HFFc6 (cell line): Measurements from ENCODE around the gene CALN1. TPM values are rescaled to one million over a fixed set of nuclear protein-coding genes. Genes with fewer than 3 reads are reported as not detected.

Source experiments
- DNase-seq: peaks from one replicate; pipeline ENCODE4 v3.0.0-alpha.2; 2018
- H3K27ac Mint-ChIP-seq: 2 replicates; pipeline ENCODE4 v1.8.0; 2020; ENCODE audit warnings: mild to moderate bottlenecking, mixed read lengths
- H3K27me3 Mint-ChIP-seq: 2 replicates; pipeline ENCODE4 v1.8.0; 2021; ENCODE audit warnings: mild to moderate bottlenecking, moderate library complexity, mixed read lengths; ENCODE audit not compliant: insufficient read depth
- H3K36me3 Mint-ChIP-seq: 2 replicates; pipeline ENCODE4 v1.8.0; 2021; ENCODE audit warnings: low read depth, mixed read lengths
- H3K4me1 Mint-ChIP-seq: 2 replicates; pipeline ENCODE4 v1.8.0; 2020; ENCODE audit warnings: low read depth, mixed read lengths
- H3K4me3 Mint-ChIP-seq: 2 replicates; pipeline ENCODE4 v1.8.0; 2020; ENCODE audit warnings: mild to moderate bottlenecking, moderate library complexity, mixed read lengths
- H3K9me3 Mint-ChIP-seq: 2 replicates; pipeline ENCODE4 v1.8.0; 2020; ENCODE audit warnings: mild to moderate bottlenecking, mixed read lengths
- CTCF ChIP-seq: fragments of 200-600 bp; sonication (generic); IDR thresholded peaks from 2 replicates; pipeline ENCODE4 v1.5.0; 2021; ENCODE audit warnings: antibody characterized with exemption, mild to moderate bottlenecking
- total RNA-seq, 6 experiments: library from RNA; stranded (reverse); fragmentation: NEBNext Ultra II Directional; extraction: Animal tissue kit (Norgen Biotek cat#: 25700); gene quantifications; 2 replicates in 1 of 6; 3 replicates in 5 of 6; pipeline ENCODE4 v1.2.3, GENCODE V29; 2021

The CALN1 gene
- total RNA-seq, 6 experiments from 2014 or later, result not detected

GRCh38 chr7:72326811-72327210 lies 85.3 kb downstream of the CALN1 start:
- H3K27me3 Mint-ChIP-seq, result no peaks in the 10 kb centered on the region; the same call in 1 of the 2 replicates
- DNase-seq, result no peak
- H3K4me3 Mint-ChIP-seq, result no peak overlapping the region
- H3K36me3 Mint-ChIP-seq, result no peaks in the 10 kb centered on the region
- no peak overlapping the region for H3K27ac Mint-ChIP-seq
- TF ChIP-seq CTCF, result no peak
- H3K4me1 Mint-ChIP-seq, result no peaks in the 10 kb centered on the region
- H3K9me3 Mint-ChIP-seq, result peaks cover 14% of the 10 kb centered on the region

DNA sequence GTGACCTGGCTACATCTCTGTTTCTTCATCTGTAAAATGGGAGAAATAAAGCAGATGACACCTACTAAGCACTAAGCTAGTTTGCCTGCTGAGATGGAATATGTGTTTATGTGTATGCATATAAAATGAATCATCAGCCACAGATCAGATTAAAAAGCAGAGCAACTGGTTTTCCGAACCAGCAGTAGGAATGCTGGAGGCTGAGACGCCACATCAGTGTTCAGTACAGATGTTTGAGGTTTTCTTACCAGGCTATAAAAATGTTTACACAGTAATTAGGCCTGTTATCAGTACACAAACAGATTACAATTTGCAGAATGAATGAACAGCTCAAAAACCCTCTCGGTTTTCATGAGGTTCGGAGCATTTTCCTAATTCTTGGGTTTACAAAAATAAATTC lies 85.8 kb downstream of the CALN1 start:
- no peak overlapping the region for H3K27ac Mint-ChIP-seq
- H3K27me3 Mint-ChIP-seq, result no peaks in the 10 kb centered on the region; the same call in 1 of the 2 replicates
- no peak for TF ChIP-seq CTCF

DNA sequence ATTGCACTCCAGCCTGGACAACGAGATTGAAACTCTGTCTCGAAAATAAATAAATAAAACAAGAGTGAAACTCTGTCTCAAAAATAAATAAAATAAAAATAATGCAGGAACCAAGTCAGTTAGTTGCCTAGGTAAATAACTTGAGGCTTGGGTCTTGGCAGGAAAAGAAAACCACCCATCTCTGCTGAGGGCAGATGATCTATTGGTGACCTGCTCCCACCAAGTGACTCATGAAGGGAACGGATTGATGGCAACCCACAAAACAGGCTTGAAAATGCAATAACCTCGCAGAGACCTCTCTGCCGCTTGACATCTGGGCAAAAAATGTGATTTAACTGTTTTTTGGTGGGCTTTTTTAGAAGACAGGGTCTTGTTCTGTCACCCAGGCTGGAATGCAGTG lies 86.6 kb downstream of the CALN1 start:
- Mint-ChIP-seq H3K27ac (no peak overlapping the region), H3K4me3 (no peak overlapping the region), H3K4me1 (no peaks in the 10 kb centered on the region), H3K27me3 (no peaks in the 10 kb centered on the region; the same call in 1 of the 2 replicates), H3K9me3 (peaks cover 20% of the 10 kb centered on the region), H3K36me3 (no peaks in the 10 kb centered on the region)
- DNase-seq, result no peak
- no peak for TF ChIP-seq CTCF

More for the DNA sequence above, 85.8 kb downstream of the CALN1 start:
- H3K36me3 Mint-ChIP-seq, result no peaks in the 10 kb centered on the region
- H3K4me3 Mint-ChIP-seq, result no peak overlapping the region
- no peaks in the 10 kb centered on the region for H3K4me1 Mint-ChIP-seq
- H3K9me3 Mint-ChIP-seq, result peaks cover 18% of the 10 kb centered on the region
- DNase-seq, result no peak

DNA sequence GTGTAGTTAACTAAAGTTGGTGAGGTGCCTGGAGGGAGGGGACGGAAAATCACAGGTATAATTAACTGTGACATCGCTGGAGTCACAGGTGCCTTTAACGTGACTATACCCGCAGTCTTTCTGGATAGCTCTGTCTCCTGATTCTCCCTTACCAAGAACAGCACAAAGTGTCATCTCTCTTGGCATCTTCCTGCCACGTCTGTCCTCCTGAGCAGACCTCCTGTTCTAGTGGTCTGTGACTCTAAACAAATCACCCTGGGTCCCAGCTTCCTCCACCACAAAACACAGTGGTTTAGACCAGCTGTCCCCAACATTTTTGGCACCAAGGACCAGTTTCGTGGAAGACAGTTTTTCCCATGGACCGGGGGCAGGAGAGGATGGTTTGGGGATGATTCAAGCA lies 90.5 kb downstream of the CALN1 start:
- Mint-ChIP-seq H3K4me1 (no peaks in the 10 kb centered on the region), H3K9me3 (peaks cover 34% of the 10 kb centered on the region), H3K27me3 (no peaks in the 10 kb centered on the region; the same call in 1 of the 2 replicates), H3K4me3 (no peak overlapping the region), H3K36me3 (no peaks in the 10 kb centered on the region), H3K27ac (no peak overlapping the region)
- no peak for TF ChIP-seq CTCF
- no peak for DNase-seq

DNA sequence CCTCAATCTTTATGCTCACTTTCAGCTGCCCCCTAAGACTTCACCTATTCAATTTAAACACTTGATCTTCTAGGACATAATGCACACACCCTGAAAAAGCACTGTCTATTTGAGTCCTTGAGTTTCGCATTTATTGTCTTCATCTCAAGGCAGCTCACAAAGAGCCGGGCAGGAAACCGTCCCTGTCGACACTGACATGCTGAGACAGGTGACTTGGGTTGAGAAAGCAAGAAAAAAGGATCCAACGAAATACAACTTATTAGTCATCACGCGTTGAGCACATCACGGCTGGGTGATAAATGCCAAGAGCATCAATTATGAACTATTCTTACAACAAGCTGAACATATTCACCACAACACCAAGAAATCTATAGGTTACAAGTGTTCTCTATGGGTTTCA lies 91.1 kb downstream of the CALN1 start:
- no peaks in the 10 kb centered on the region for H3K36me3 Mint-ChIP-seq
- no peak overlapping the region for H3K4me3 Mint-ChIP-seq
- DNase-seq, result no peak
- H3K4me1 Mint-ChIP-seq, result no peaks in the 10 kb centered on the region
- no peak overlapping the region for H3K27ac Mint-ChIP-seq
- H3K9me3 Mint-ChIP-seq, result peaks cover 34% of the 10 kb centered on the region
- no peaks in the 10 kb centered on the region; the same call in 1 of the 2 replicates for H3K27me3 Mint-ChIP-seq
- TF ChIP-seq CTCF, result no peak

DNA sequence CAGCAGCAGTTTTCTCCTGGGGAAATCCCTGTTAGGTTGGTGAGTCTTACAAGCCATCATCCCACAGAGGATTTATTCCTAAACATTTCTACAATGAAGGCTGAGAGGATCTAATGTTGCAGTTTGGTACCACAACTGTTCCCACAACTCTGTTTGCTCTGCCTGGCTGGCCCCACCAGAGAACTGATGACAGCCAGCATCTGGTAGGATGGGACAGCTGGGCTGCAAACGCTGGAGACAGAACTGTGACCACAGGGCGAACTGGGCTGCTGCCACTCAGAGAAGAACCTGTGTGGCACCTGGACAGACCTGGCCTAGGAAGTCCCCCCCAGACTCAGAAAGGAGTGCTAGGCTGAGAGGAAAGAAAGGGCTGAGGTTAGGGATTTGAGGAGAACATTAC lies 94.8 kb downstream of the CALN1 start:
- Mint-ChIP-seq H3K4me1 (no peaks in the 10 kb centered on the region), H3K27ac (no peak overlapping the region), H3K27me3 (no peaks in the 10 kb centered on the region; the same call in 1 of the 2 replicates), H3K36me3 (no peaks in the 10 kb centered on the region), H3K9me3 (peaks cover 32% of the 10 kb centered on the region), H3K4me3 (no peak overlapping the region)
- DNase-seq, result no peak
- no peak for TF ChIP-seq CTCF
